GM13976 (cell line): ENCODE data around the gene LAMB1.

ENCODE experiments used
- DNase-seq: peaks from one replicate; pipeline ENCODE4 v3.0.0; 2012; ENCODE audit warnings: low spot score
- CTCF ChIP-seq: IDR thresholded peaks from 2 replicates; pipeline ENCODE4 v1.5.1; 2012; ENCODE audit warnings: borderline replicate concordance, mild to moderate bottlenecking; ENCODE audit not compliant: insufficient read depth; ENCODE audit errors: extremely low read depth, missing control alignments, control extremely low read depth
- in situ Hi-C: fragments of 300-500 bp; cut with MboI; formaldehyde crosslinking; loops from one replicate; pipeline ENCODE4 v1.12.0; 2022; ENCODE audit warnings: low sequenced_read_pairs, mixed read lengths, inconsistent platforms; ENCODE audit not compliant: unreplicated experiment

LAMB1 gene

GRCh38 chr7:107971100-107971499, 31.9 kb downstream of the LAMB1 start:
- no peak for TF ChIP-seq CTCF
- in situ Hi-C loops: no loop called here
- no peak for DNase-seq

- in situ Hi-C loops: no loop called here
- no peak for TF ChIP-seq CTCF
- no peak for DNase-seq
Measured at GRCh38 chr7:107969856-107970255, 33.1 kb downstream of the LAMB1 start.

GRCh38 chr7:107968449-107968848, 34.5 kb downstream of the LAMB1 start:
- no peak for TF ChIP-seq CTCF
- DNase-seq: no peak
- in situ Hi-C loops: no loop called here

GRCh38 chr7:107967420-107967819, 35.5 kb downstream of the LAMB1 start:
- DNase-seq: no peak
- in situ Hi-C loops: no loop called here
- no peak for TF ChIP-seq CTCF

- no peak for TF ChIP-seq CTCF
- DNase-seq: no peak
- in situ Hi-C loops: no loop called here
Measured at GRCh38 chr7:107966711-107967110, 36.2 kb downstream of the LAMB1 start.

GRCh38 chr7:107964510-107964909, 38.5 kb downstream of the LAMB1 start:
- no peak for TF ChIP-seq CTCF
- DNase-seq: no peak
- in situ Hi-C loops: no loop called here

GRCh38 chr7:107962817-107963216, 40.1 kb downstream of the LAMB1 start:
- TF ChIP-seq CTCF: no peak
- in situ Hi-C loops: no loop called here
- no peak for DNase-seq
